GM23248 (cell line): ENCODE results near the gene COL28A1.

Experiments used
- EZH2 ChIP-seq: fragments of 200-600 bp; sonication (generic); IDR thresholded peaks from 2 replicates; pipeline ENCODE4 v1.6.1; 2018; ENCODE audit warnings: antibody characterized with exemption, mild to moderate bottlenecking; ENCODE audit not compliant: insufficient read depth, poor library complexity, severe bottlenecking
- EZH2phosphoT487 ChIP-seq: fragments of 200-600 bp; sonication (generic); IDR thresholded peaks from 2 replicates; pipeline ENCODE4 v1.6.1; 2018; ENCODE audit warnings: antibody characterized with exemption, moderate library complexity, mild to moderate bottlenecking, low read depth; ENCODE audit not compliant: insufficient read depth

- no peak for TF ChIP-seq EZH2
- TF ChIP-seq EZH2phosphoT487, result no peak
These were observed 109.0 kb downstream of the COL28A1 start for GRCh38 chr7:7426676-7427075.
